ENCODE data around the gene MTHFSD.

- TF ChIP-seq EP300 (IDR thresholded peaks at IDR 0.05; ENCODE audit: borderline replicate concordance in 1 of 2, low read depth in 1 of 2, low read length in 1 of 2), result no peak
- no peak for TF ChIP-seq REST (IDR thresholded peaks at IDR 0.05; ENCODE audit: low read depth, low read length)
These were observed 46.3 kb upstream of the MTHFSD start for GRCh38 chr16:86601356-86601755.
